HG03354 (cell line): Measurements from ENCODE around the gene ADAM11.

ENCODE experiments used
- ATAC-seq: cut with Tn5 transposase; IDR thresholded peaks from one replicate; pipeline ENCODE4 v1.9.1; 2021; ENCODE audit warnings: mild to moderate bottlenecking; ENCODE audit not compliant: unreplicated experiment, poor library complexity, severe bottlenecking

The ADAM11 gene

GRCh38 chr17:44827863-44828262 lies 69.1 kb downstream of the ADAM11 start:
- ATAC-seq, result no peak

DNA sequence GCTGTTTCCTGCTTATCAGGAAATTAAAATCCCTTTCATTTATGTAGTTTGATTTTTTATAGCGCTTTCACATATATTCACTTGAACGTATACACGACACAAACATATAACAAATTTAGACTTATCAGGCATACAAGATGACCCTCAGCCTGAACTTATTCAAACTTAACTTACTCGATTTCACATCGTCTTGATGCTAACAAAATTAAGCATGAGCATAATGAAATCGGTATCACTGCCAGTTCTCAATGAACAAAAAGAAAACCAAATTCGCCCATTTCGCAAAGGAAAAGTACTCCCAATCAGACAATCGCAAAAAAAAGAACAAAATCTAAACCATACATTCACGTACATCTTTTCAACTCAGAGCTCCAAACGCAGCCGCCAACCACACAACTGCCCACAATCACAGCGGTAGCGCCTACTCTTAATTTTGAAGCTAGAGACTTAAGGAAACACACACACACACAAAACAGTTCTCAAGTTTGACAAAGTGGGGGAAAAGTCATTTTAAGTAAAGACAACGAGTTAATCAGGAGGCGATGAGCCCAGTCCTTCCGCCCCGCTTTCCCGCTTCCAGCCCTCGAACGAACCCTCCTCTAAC lies 70.2 kb downstream of the ADAM11 start:
- no peak for ATAC-seq

DNA sequence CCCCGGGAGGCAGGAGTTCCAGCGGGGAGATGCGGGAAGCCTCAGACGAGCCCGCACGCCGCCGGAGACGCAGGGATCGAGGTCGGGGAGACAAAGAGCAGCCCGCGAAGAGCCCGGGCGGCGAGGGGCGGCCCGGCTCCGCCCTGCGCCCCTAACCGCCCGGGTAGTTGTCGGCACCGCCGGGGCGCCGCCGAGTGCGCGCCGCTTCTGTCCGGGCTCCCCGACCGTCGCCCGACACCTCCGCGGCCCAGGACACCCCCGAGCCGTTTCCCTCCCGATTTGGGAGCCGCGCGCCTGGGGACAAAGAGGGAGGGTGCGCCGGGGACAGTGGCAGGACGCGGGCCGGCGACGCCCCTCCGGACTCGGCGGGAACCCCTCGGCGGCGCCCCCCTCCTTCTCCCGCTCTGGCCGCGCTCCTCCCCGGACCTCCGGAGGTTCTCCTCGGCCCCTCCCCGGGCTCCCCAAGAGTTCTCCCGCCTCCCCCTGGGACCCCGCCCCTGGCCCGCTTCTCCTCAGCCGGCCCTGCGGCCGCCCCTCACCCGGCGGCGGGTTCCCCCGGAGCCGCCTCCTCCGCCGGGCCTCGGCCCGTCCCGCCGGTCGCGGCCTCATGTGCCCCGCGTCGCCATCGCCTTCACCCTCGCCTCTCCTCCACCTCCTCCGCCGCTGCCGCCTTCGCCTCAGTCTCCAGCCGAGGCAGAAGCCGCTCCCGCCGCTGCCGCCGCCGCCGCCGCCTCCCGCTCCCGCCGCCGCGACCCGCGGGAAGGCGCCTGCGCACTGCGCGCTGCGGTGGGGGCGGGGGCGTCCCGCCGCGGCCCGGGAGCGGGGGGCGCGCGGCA lies 71.0 kb downstream of the ADAM11 start, which contains the start of gene GJC1:
GJC1 (minus strand) TSS at position 765 of the 836 bp plus-strand sequence. CDS start 24,470 bp downstream, outside the sequence.
- no peak for ATAC-seq

GRCh38 chr17:44830359-44831288 lies 71.8 kb downstream of the ADAM11 start:
- ATAC-seq, result no peak

- ATAC-seq, result no peak
Observed at GRCh38 chr17:44831371-44831770, 72.6 kb downstream of the ADAM11 start.
